ENCODE results near the gene PCDHB4.
A peak's percentile ranks its signal among the peaks of the same experiment; 100 is the strongest.
"Not testable (repeated sequence)": the region's sequence is repeated elsewhere in the genome, so short reads cannot be mapped to it uniquely, and the experiment has no call there.

PCDHB4 gene

GRCh38 chr5:141094481-141095262 is 26.9 kb upstream of the PCDHB4 start, which contains the start of gene PCDHB2:
TSS of gene PCDHB2 (plus strand) at chr5:141094615. CDS start at chr5:141094791, 176 bp downstream.
- Histone ChIP-seq H3K18ac (ENCODE audit: low read length) (peak within 1 kb of the TSS; percentile 50), H3K4me2 (ENCODE audit: low read length) (peak within 1 kb of the TSS; percentile 65), H3K27ac (ENCODE audit: low read depth, low read length) (peak within 1 kb of the TSS; percentile 8), H4K91ac (ENCODE audit: low read depth, low read length) (peak within 1 kb of the TSS; percentile 53), H3K79me2 (ENCODE audit: control insufficient read depth, insufficient read depth, low read length, poor library complexity) (peaks cover 2% of the 10 kb centered on the region), H3K36me3 (ENCODE audit: control insufficient read depth in 1 of 2, insufficient read depth in 2 of 2, low read length in 2 of 2) (peaks cover 4 to 5% of the 10 kb centered on the region in 2 experiments), H2BK120ac (ENCODE audit: insufficient read depth, low read length, poor library complexity) (peak within 1 kb of the TSS; percentile 6), H3K23ac (ENCODE audit: low read length) (no peak within 1 kb of the TSS), H3K4me3 (ENCODE audit: low read depth, low read length) (peak within 1 kb of the TSS; percentile 82), H2AFZ (ENCODE audit: insufficient read depth, low read length, poor library complexity) (peak within 1 kb of the TSS; percentile 75), H3K14ac (ENCODE audit: low read length) (peak within 1 kb of the TSS; percentile 48), H3K79me1 (ENCODE audit: low read length) (peaks cover 4% of the 10 kb centered on the region), H2AK5ac (ENCODE audit: low read length) (no peak within 1 kb of the TSS), H2BK5ac (ENCODE audit: low read depth, low read length, poor library complexity) (peak within 1 kb of the TSS; percentile 12), H2BK12ac (ENCODE audit: low read length) (no peak within 1 kb of the TSS), H3K9ac (ENCODE audit: low read length) (peak within 1 kb of the TSS; percentile 96), H3K9me3 (ENCODE audit: insufficient read depth, low read depth, low read length) (peaks cover 3% of the 10 kb centered on the region), H3K4ac (ENCODE audit: low read depth, low read length) (no peak within 1 kb of the TSS), H4K12ac (ENCODE audit: low read depth, low read length) (peak within 1 kb of the TSS; percentile 49), H4K8ac (ENCODE audit: low read depth, low read length) (peak within 1 kb of the TSS; percentile 84), H3K4me1 (ENCODE audit: control insufficient read depth in 1 of 2, insufficient read depth in 2 of 2, low read length in 2 of 2) (peaks cover 0 to 5% of the 10 kb centered on the region in 2 experiments), H3K27me3 (ENCODE audit: insufficient read depth, low read length) (no peaks in the 10 kb centered on the region)
- WGBS (ENCODE audit: extremely low coverage, insufficient coverage, insufficient read length) = no CpG with 5 or more reads among the region's 29 CpGs
- DNase-seq = no peak

- no peak overlapping the region for H3K9ac ChIP-seq (ENCODE audit: low read length)
- no peak overlapping the region for H3K4ac ChIP-seq (ENCODE audit: low read depth, low read length)
- H2BK12ac ChIP-seq (ENCODE audit: low read length) = no peak overlapping the region
- no peak overlapping the region for H3K27ac ChIP-seq (ENCODE audit: low read depth, low read length)
- no peak overlapping the region for H4K91ac ChIP-seq (ENCODE audit: low read depth, low read length)
- peaks cover 4 to 5% of the 10 kb centered on the region in 2 experiments for H3K36me3 ChIP-seq (ENCODE audit: control insufficient read depth in 1 of 2, insufficient read depth in 2 of 2, low read length in 2 of 2)
- H2AFZ ChIP-seq (ENCODE audit: insufficient read depth, low read length, poor library complexity) = no peak overlapping the region
- WGBS (ENCODE audit: extremely low coverage, insufficient coverage, insufficient read length) = no CpG with 5 or more reads among the region's 12 CpGs
- H2BK5ac ChIP-seq (ENCODE audit: low read depth, low read length, poor library complexity) = no peak overlapping the region
- H3K23ac ChIP-seq (ENCODE audit: low read length) = no peak overlapping the region
- peak overlapping the region; percentile 3 for H3K14ac ChIP-seq (ENCODE audit: low read length)
- H3K4me2 ChIP-seq (ENCODE audit: low read length) = peak overlapping the region; percentile 65
- H3K27me3 ChIP-seq (ENCODE audit: insufficient read depth, low read length) = no peaks in the 10 kb centered on the region
- no peak overlapping the region for H4K8ac ChIP-seq (ENCODE audit: low read depth, low read length)
- H3K4me1 ChIP-seq (ENCODE audit: control insufficient read depth in 1 of 2, insufficient read depth in 2 of 2, low read length in 2 of 2) = peaks cover 0 to 5% of the 10 kb centered on the region in 2 experiments
- DNase-seq = no peak
- H3K4me3 ChIP-seq (ENCODE audit: low read depth, low read length) = no peak overlapping the region
- no peak overlapping the region for H2AK5ac ChIP-seq (ENCODE audit: low read length)
- no peak overlapping the region for H3K18ac ChIP-seq (ENCODE audit: low read length)
- H3K79me1 ChIP-seq (ENCODE audit: low read length) = peaks cover 4% of the 10 kb centered on the region
- peaks cover 2% of the 10 kb centered on the region for H3K9me3 ChIP-seq (ENCODE audit: insufficient read depth, low read depth, low read length)
- peaks cover 2% of the 10 kb centered on the region for H3K79me2 ChIP-seq (ENCODE audit: control insufficient read depth, insufficient read depth, low read length, poor library complexity)
- H2BK120ac ChIP-seq (ENCODE audit: insufficient read depth, low read length, poor library complexity) = no peak overlapping the region
- peak overlapping the region; percentile 1 for H4K12ac ChIP-seq (ENCODE audit: low read depth, low read length)
Measured at GRCh38 chr5:141095263-141095641, 26.4 kb upstream of the PCDHB4 start.

- WGBS (ENCODE audit: extremely low coverage, insufficient coverage, insufficient read length) = no CpG with 5 or more reads among the region's 46 CpGs
Measured at GRCh38 chr5:141096181-141096580, 25.4 kb upstream of the PCDHB4 start.

GRCh38 chr5:141096586-141096985 is 25.0 kb upstream of the PCDHB4 start:
- H3K23ac ChIP-seq (ENCODE audit: low read length); H3K14ac ChIP-seq (ENCODE audit: low read length); H2BK5ac ChIP-seq (ENCODE audit: low read depth, low read length, poor library complexity); H3K27ac ChIP-seq (ENCODE audit: low read depth, low read length); H2BK12ac ChIP-seq (ENCODE audit: low read length); H3K4me2 ChIP-seq (ENCODE audit: low read length); H4K12ac ChIP-seq (ENCODE audit: low read depth, low read length); H3K9ac ChIP-seq (ENCODE audit: low read length); H2BK120ac ChIP-seq (ENCODE audit: insufficient read depth, low read length, poor library complexity); H3K36me3 ChIP-seq (ENCODE audit: control insufficient read depth in 1 of 2, insufficient read depth in 2 of 2, low read length in 2 of 2); H3K18ac ChIP-seq (ENCODE audit: low read length); H3K27me3 ChIP-seq (ENCODE audit: insufficient read depth, low read length); DNase-seq; H3K9me3 ChIP-seq (ENCODE audit: insufficient read depth, low read depth, low read length); H2AFZ ChIP-seq (ENCODE audit: insufficient read depth, low read length, poor library complexity); H3K4me3 ChIP-seq (ENCODE audit: low read depth, low read length); H3K79me2 ChIP-seq (ENCODE audit: control insufficient read depth, insufficient read depth, low read length, poor library complexity); H2AK5ac ChIP-seq (ENCODE audit: low read length); H4K91ac ChIP-seq (ENCODE audit: low read depth, low read length); H3K4ac ChIP-seq (ENCODE audit: low read depth, low read length); H4K8ac ChIP-seq (ENCODE audit: low read depth, low read length); H3K4me1 ChIP-seq (ENCODE audit: control insufficient read depth in 1 of 2, insufficient read depth in 2 of 2, low read length in 2 of 2); H3K79me1 ChIP-seq (ENCODE audit: low read length): not testable (repeated sequence)
- WGBS (ENCODE audit: extremely low coverage, insufficient coverage, insufficient read length) = no CpG with 5 or more reads among the region's 38 CpGs

More at GRCh38 chr5:141096181-141096580, 25.4 kb upstream of the PCDHB4 start:
- H3K4me1 ChIP-seq (ENCODE audit: control insufficient read depth in 1 of 2, insufficient read depth in 2 of 2, low read length in 2 of 2); H3K79me2 ChIP-seq (ENCODE audit: control insufficient read depth, insufficient read depth, low read length, poor library complexity); H3K23ac ChIP-seq (ENCODE audit: low read length); H3K79me1 ChIP-seq (ENCODE audit: low read length); H3K14ac ChIP-seq (ENCODE audit: low read length); H3K4me3 ChIP-seq (ENCODE audit: low read depth, low read length); H2AK5ac ChIP-seq (ENCODE audit: low read length); H3K36me3 ChIP-seq (ENCODE audit: control insufficient read depth in 1 of 2, insufficient read depth in 2 of 2, low read length in 2 of 2); H3K9ac ChIP-seq (ENCODE audit: low read length); H2BK5ac ChIP-seq (ENCODE audit: low read depth, low read length, poor library complexity); H2BK120ac ChIP-seq (ENCODE audit: insufficient read depth, low read length, poor library complexity); H2AFZ ChIP-seq (ENCODE audit: insufficient read depth, low read length, poor library complexity); H3K27ac ChIP-seq (ENCODE audit: low read depth, low read length); H4K12ac ChIP-seq (ENCODE audit: low read depth, low read length); H2BK12ac ChIP-seq (ENCODE audit: low read length); H3K27me3 ChIP-seq (ENCODE audit: insufficient read depth, low read length); H4K91ac ChIP-seq (ENCODE audit: low read depth, low read length); H3K18ac ChIP-seq (ENCODE audit: low read length); H3K9me3 ChIP-seq (ENCODE audit: insufficient read depth, low read depth, low read length); H3K4me2 ChIP-seq (ENCODE audit: low read length); H3K4ac ChIP-seq (ENCODE audit: low read depth, low read length); DNase-seq; H4K8ac ChIP-seq (ENCODE audit: low read depth, low read length): not testable (repeated sequence)

All from trophoblast cell (in vitro differentiated cells and primary cell).